D721Med (cell line): ENCODE measurements around the gene SH3PXD2A.
A peak's percentile ranks its signal among the peaks of the same experiment; 100 is the strongest.

Source experiments
- DNase-seq: peaks from one replicate; pipeline ENCODE4 v3.0.0; 2011; ENCODE audit warnings: low spot score; ENCODE audit not compliant: insufficient read length
- FAIRE-seq: peaks from 2 replicates; lab custom pipeline; 2011; peaks lifted over from hg19 to GRCh38; lab: Jason Lieb, UNC
- CTCF ChIP-seq: IDR thresholded peaks from 2 replicates; pipeline ENCODE4 v1.5.1; 2012; ENCODE audit warnings: mild to moderate bottlenecking, control low read depth; ENCODE audit not compliant: insufficient read depth; ENCODE audit errors: missing control alignments

SH3PXD2A gene

GRCh38 chr10:103706047-103706446 is 149.3 kb downstream of the SH3PXD2A start:
- TF ChIP-seq CTCF, result no peak
- FAIRE-seq, result no peak
- no peak for DNase-seq

- FAIRE-seq (no peak), DNase-seq (peak; percentile 87)
- no peak for TF ChIP-seq CTCF
Measured at GRCh38 chr10:103703941-103704919, 151.1 kb downstream of the SH3PXD2A start.

- DNase-seq, result no peak
- no peak for FAIRE-seq
- TF ChIP-seq CTCF, result no peak
Measured at GRCh38 chr10:103701380-103702222, 153.8 kb downstream of the SH3PXD2A start.

GRCh38 chr10:103700436-103700715 is 155.0 kb downstream of the SH3PXD2A start:
- DNase-seq, result no peak
- TF ChIP-seq CTCF, result no peak
- FAIRE-seq, result no peak

- no peak for FAIRE-seq
Measured at GRCh38 chr10:103699611-103700435, 155.6 kb downstream of the SH3PXD2A start.

GRCh38 chr10:103698266-103698665 is 157.1 kb downstream of the SH3PXD2A start:
- no peak for TF ChIP-seq CTCF
- no peak for FAIRE-seq
- DNase-seq, result no peak

More at GRCh38 chr10:103699611-103700435, 155.6 kb downstream of the SH3PXD2A start:
- DNase-seq, result peak; percentile 63
- no peak for TF ChIP-seq CTCF
